IMR-90 (cell line): ENCODE measurements around the gene GPR176. TPM values are rescaled to one million over a fixed set of nuclear protein-coding genes. Genes with fewer than 3 reads are reported as not detected.
A peak's percentile ranks its signal among the peaks of the same experiment; 100 is the strongest.

ENCODE experiments used
- ATAC-seq: fragments of 200-7000 bp; cut with Tn5 transposase; 2 replicates; pipeline ENCODE4 v1.9.1; 2020; ENCODE audit warnings: low read depth, mild to moderate bottlenecking, moderate library complexity
- BruUV-seq: library from RNA; stranded (reverse); fragments of 400-500 nt; replicated peaks from 2 replicates; lab custom pipeline; 2021; lab: Mats Ljungman, UMichigan
- CTCF ChIA-PET: fragments of 300-600 bp; formaldehyde crosslinking; extraction: SDS; loops from one replicate; lab custom pipeline; 2021; ENCODE audit warnings: antibody characterized with exemption; lab: Yijun Ruan, JAX
- POLR2A ChIA-PET: fragments of 300-600 bp; sonication (Branson Sonifier 250); formaldehyde crosslinking; loops from one replicate; lab custom pipeline; 2022; ENCODE audit warnings: antibody characterized with exemption; ENCODE audit not compliant: unreplicated experiment; lab: Charles Lee
- DNase-seq: peaks from one replicate; pipeline ENCODE4 v3.0.0; 2013
- H2AFZ ChIP-seq: replicated peaks from 2 replicates; pipeline ENCODE3; 2013; ENCODE audit warnings: low read length, mild to moderate bottlenecking; ENCODE audit not compliant: poor library complexity
- H2AK5ac ChIP-seq: 2 replicates; pipeline ENCODE4 v1.6.1; 2013; ENCODE audit warnings: low read depth, low read length, inconsistent platforms
- H2AK9ac ChIP-seq: replicated peaks from 2 replicates; pipeline ENCODE3; 2013; ENCODE audit warnings: mild to moderate bottlenecking, low read depth, low read length, moderate library complexity; ENCODE audit not compliant: poor library complexity
- H2BK120ac ChIP-seq: 2 replicates; pipeline ENCODE4 v1.6.1; 2013; ENCODE audit warnings: low read depth, low read length, inconsistent platforms
- H2BK15ac ChIP-seq: 3 replicates; pipeline ENCODE4 v1.6.1; 2013; ENCODE audit warnings: low read depth, low read length, inconsistent platforms
- H2BK20ac ChIP-seq: 2 replicates; pipeline ENCODE4 v1.6.1; 2013; ENCODE audit warnings: low read depth, mild to moderate bottlenecking, inconsistent platforms, low read length, moderate library complexity
- H2BK5ac ChIP-seq: 2 replicates; pipeline ENCODE4 v1.6.1; 2013; ENCODE audit warnings: mild to moderate bottlenecking, low read depth, low read length, inconsistent platforms; ENCODE audit not compliant: poor library complexity, severe bottlenecking
- H3K14ac ChIP-seq: replicated peaks from 2 replicates; pipeline ENCODE4 v1.6.1; 2013; ENCODE audit warnings: low read depth, low read length, inconsistent platforms
- H3K18ac ChIP-seq: 2 replicates; pipeline ENCODE4 v1.6.1; 2013; ENCODE audit warnings: low read depth, low read length, control low read depth
- H3K23ac ChIP-seq: 2 replicates; pipeline ENCODE4 v1.6.1; 2013; ENCODE audit warnings: low read depth, low read length, inconsistent platforms
- H3K27ac ChIP-seq: 2 replicates; pipeline ENCODE4 v1.5.1; 2013; ENCODE audit warnings: mild to moderate bottlenecking, control low read depth, low read length; ENCODE audit not compliant: insufficient read depth
- H3K27me3 ChIP-seq: 2 replicates; pipeline ENCODE4 v1.6.1; 2013; ENCODE audit warnings: low read length; ENCODE audit not compliant: control insufficient read depth, insufficient read depth
- H3K36me3 ChIP-seq: 2 replicates; pipeline ENCODE4 v1.6.1; 2013; ENCODE audit warnings: low read length, mixed read lengths; ENCODE audit not compliant: control insufficient read depth, insufficient read depth
- H3K4ac ChIP-seq: 2 replicates; pipeline ENCODE4 v1.6.1; 2013; ENCODE audit warnings: low read depth, low read length, inconsistent platforms
- H3K4me1 ChIP-seq: 2 replicates; pipeline ENCODE4 v1.6.1; 2013; ENCODE audit warnings: low read length, mixed read lengths; ENCODE audit not compliant: control insufficient read depth, insufficient read depth
- H3K4me2 ChIP-seq: 2 replicates; pipeline ENCODE4 v1.6.1; 2013; ENCODE audit warnings: low read depth, mild to moderate bottlenecking, control low read depth, low read length, moderate library complexity
- H3K4me3 ChIP-seq: 2 replicates; pipeline ENCODE4 v1.5.1; 2013; ENCODE audit warnings: low read depth, mild to moderate bottlenecking, control low read depth, low read length, moderate library complexity; ENCODE audit not compliant: insufficient read depth
- H3K56ac ChIP-seq: 2 replicates; pipeline ENCODE4 v1.6.1; 2013; ENCODE audit warnings: low read length, inconsistent platforms; ENCODE audit not compliant: insufficient read depth; ENCODE audit errors: extremely low read depth
- H3K79me1 ChIP-seq, 2 experiments: 2 replicates each; pipeline ENCODE4 v1.6.1; 2013; ENCODE audit warnings: low read length in 2 of 2, inconsistent platforms in 1 of 2, low read depth in 1 of 2
- H3K9ac ChIP-seq: 2 replicates; pipeline ENCODE4 v1.6.1; 2013; ENCODE audit warnings: low read depth, low read length, control low read depth
- H3K9me1 ChIP-seq: 2 replicates; pipeline ENCODE4 v1.6.1; 2013; ENCODE audit warnings: low read length, inconsistent platforms; ENCODE audit not compliant: insufficient read depth
- H3K9me3 ChIP-seq: 2 replicates; pipeline ENCODE4 v1.6.1; 2013; ENCODE audit warnings: low read length; ENCODE audit not compliant: control insufficient read depth, insufficient read depth
- H4K20me1 ChIP-seq: 2 replicates; pipeline ENCODE4 v1.6.1; 2013; ENCODE audit warnings: low read length, inconsistent platforms; ENCODE audit not compliant: insufficient read depth
- H4K5ac ChIP-seq: 2 replicates; pipeline ENCODE4 v1.6.1; 2013; ENCODE audit warnings: mild to moderate bottlenecking, low read depth, low read length, control low read depth
- H4K8ac ChIP-seq, 2 experiments: 2 replicates each; pipeline ENCODE4 v1.6.1; 2013; ENCODE audit warnings: low read depth in 2 of 2, low read length in 2 of 2, control low read depth in 1 of 2, inconsistent platforms in 1 of 2
- H4K91ac ChIP-seq: 2 replicates; pipeline ENCODE4 v1.6.1; 2013; ENCODE audit warnings: low read depth, low read length, inconsistent platforms; ENCODE audit not compliant: insufficient read depth
- CEBPB ChIP-seq: IDR thresholded peaks from 2 replicates; pipeline ENCODE4 v1.6.1; 2012; ENCODE audit warnings: low read depth, low read length, improper control_type of control experiment
- FOS ChIP-seq: fragments of 150-350 bp; IDR thresholded peaks from 2 replicates; pipeline ENCODE4 v1.6.1; 2016; ENCODE audit warnings: low read depth, low read length
- POLR2A ChIP-seq: IDR thresholded peaks from 2 replicates; pipeline ENCODE4 v1.6.1; 2012; ENCODE audit warnings: mild to moderate bottlenecking, low read depth, low read length
- RAD21 ChIP-seq: IDR thresholded peaks from 2 replicates; pipeline ENCODE4 v1.6.1; 2012; ENCODE audit warnings: low read length, improper control_type of control experiment
- WGBS, 2 experiments: methylation state at CpG; one replicate each; pipeline versions ENCODE4 v1.1.5 to v1.1.7; 2013; ENCODE audit warnings: missing lambda C conversion rate in 2 of 2; ENCODE audit not compliant: insufficient read length in 1 of 2; ENCODE audit errors: extremely low coverage in 2 of 2; 5-methylcytosine and 5-hydroxymethylcytosine counted together
- dilution Hi-C: fragments of 300-500 bp; cut with HindIII; formaldehyde crosslinking; loops from one replicate; pipeline ENCODE4 v1.14.3; 2018; ENCODE audit warnings: low sequenced_read_pairs; ENCODE audit not compliant: unreplicated experiment
- in situ Hi-C: fragments of 300-500 bp; cut with MboI; formaldehyde crosslinking; loops from 3 replicates; pipeline ENCODE4 v1.14.3; 2019; ENCODE audit warnings: low sequenced_read_pairs, inconsistent platforms, mixed read lengths
- intact Hi-C: fragments of 100-400 bp; cut with micrococcal nuclease; formaldehyde crosslinking; loops from 2 replicates; pipeline ENCODE4 v1.10.0; 2022
- polyA plus RNA-seq, 3 experiments: library from polyadenylated mRNA; depleted of rRNA; stranded (reverse); fragments of >200 nt; gene quantifications; 2 replicates each; pipeline ENCODE4 v1.2.3, GENCODE V29; 2012; ENCODE audit warnings: low replicate concordance in 1 of 3
- total RNA-seq: library from RNA; depleted of rRNA; stranded (reverse); fragments of >200 nt; gene quantifications from 2 replicates; pipeline ENCODE4 v1.2.3, GENCODE V29; 2012
- TF ChIP-seq, protein P1 (sequence below): conservative IDR thresholded peaks from 2 replicates; pipeline ENCODE4 v1.5.1; 2012; ENCODE audit warnings: mild to moderate bottlenecking, low read depth, low read length, improper control_type of control experiment
- TF ChIP-seq, protein P2 (sequence below): fragments of 150-350 bp; IDR thresholded peaks from 2 replicates; pipeline ENCODE4 v1.6.1; 2016; ENCODE audit warnings: low read depth, mild to moderate bottlenecking, low read length, moderate library complexity, borderline replicate concordance

GPR176 gene
- total and polyA plus RNA-seq, 2 of the 4 experiments (the other 2 are of a cell fraction): 114 to 246 TPM

DNA sequence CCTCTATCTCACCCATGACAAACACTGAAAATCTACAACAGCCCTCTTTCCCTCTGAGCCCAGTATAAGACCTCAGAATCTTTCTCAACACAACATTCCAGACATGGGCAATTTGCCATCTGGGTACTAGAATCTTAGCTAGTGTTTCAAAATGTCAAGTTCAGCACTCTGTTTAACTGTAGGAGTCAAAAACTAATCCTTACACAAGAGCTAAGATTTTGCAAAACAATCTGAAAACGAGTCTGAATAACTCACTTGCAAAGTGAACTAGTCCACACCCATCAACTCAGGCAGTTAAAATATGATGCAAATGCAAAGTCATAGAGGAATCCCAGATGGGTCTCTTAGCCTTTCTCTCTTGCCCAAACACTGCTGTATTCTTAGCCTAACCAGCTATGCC is 67.8 kb downstream of the GPR176 start:
- Histone ChIP-seq H2BK20ac (no peak overlapping the region), H4K20me1 (peaks cover 75% of the 10 kb centered on the region), H3K4ac (no peak overlapping the region), H3K56ac (no peak overlapping the region), H3K9me1 (peaks cover 19% of the 10 kb centered on the region), H3K4me3 (no peak overlapping the region), H3K79me1 (peaks cover 19 to 84% of the 10 kb centered on the region in 2 experiments), H4K91ac (no peak overlapping the region), H3K36me3 (no peaks in the 10 kb centered on the region), H4K5ac (no peak overlapping the region), H4K8ac (no peak overlapping the region), H2BK15ac (no peak overlapping the region), H3K23ac (no peak overlapping the region; the same call in 1 of the 2 replicates), H3K27ac (no peak overlapping the region; the same call in 1 of the 2 replicates), H2BK120ac (no peak overlapping the region), H2AK9ac (no peak overlapping the region), H3K27me3 (no peaks in the 10 kb centered on the region), H3K9me3 (no peaks in the 10 kb centered on the region), H2AK5ac (no peak overlapping the region), H2BK5ac (peak overlapping the region; percentile 56), H3K4me1 (peaks cover 17% of the 10 kb centered on the region), H3K18ac (no peak overlapping the region), H3K14ac (no peak overlapping the region; the same call in 1 of the 2 replicates), H3K4me2 (peak overlapping the region; percentile 31; the same call in 1 of the 2 replicates), H2AFZ (no peak overlapping the region), H3K9ac (no peak overlapping the region)
- no CpG with 5 or more reads among the region's 1 CpG for WGBS, 2 experiments
- dilution Hi-C loops (no loop called here), intact Hi-C loops (no loop called here), in situ Hi-C loops (no loop called here)
- ATAC-seq (peak; percentile 63), DNase-seq (peak; percentile 74)
- no TSS peak for BruUV-seq
- ChIA-PET POLR2A (no interaction called here), CTCF (interaction anchor here (0.6 kb wide), 2 partner anchors 24 to 1355 kb away, joined by 3 read pairs; no protein-coding TSS in a partner anchor)
- TF ChIP-seq RAD21 (no peak), POLR2A (no peak), FOS (no peak), CEBPB (peak; percentile 41; the same call in 1 of the 2 replicates)
- TF ChIP-seq, protein P1, sequence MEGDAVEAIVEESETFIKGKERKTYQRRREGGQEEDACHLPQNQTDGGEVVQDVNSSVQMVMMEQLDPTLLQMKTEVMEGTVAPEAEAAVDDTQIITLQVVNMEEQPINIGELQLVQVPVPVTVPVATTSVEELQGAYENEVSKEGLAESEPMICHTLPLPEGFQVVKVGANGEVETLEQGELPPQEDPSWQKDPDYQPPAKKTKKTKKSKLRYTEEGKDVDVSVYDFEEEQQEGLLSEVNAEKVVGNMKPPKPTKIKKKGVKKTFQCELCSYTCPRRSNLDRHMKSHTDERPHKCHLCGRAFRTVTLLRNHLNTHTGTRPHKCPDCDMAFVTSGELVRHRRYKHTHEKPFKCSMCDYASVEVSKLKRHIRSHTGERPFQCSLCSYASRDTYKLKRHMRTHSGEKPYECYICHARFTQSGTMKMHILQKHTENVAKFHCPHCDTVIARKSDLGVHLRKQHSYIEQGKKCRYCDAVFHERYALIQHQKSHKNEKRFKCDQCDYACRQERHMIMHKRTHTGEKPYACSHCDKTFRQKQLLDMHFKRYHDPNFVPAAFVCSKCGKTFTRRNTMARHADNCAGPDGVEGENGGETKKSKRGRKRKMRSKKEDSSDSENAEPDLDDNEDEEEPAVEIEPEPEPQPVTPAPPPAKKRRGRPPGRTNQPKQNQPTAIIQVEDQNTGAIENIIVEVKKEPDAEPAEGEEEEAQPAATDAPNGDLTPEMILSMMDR: no peak
- TF ChIP-seq, protein P2, sequence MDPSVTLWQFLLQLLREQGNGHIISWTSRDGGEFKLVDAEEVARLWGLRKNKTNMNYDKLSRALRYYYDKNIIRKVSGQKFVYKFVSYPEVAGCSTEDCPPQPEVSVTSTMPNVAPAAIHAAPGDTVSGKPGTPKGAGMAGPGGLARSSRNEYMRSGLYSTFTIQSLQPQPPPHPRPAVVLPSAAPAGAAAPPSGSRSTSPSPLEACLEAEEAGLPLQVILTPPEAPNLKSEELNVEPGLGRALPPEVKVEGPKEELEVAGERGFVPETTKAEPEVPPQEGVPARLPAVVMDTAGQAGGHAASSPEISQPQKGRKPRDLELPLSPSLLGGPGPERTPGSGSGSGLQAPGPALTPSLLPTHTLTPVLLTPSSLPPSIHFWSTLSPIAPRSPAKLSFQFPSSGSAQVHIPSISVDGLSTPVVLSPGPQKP: no peak
